Liver (tissue), 3 donors: ENCODE measurements around the gene RHBDF2.

Experiments used
- CTCF ChIP-seq: fragments of 150-350 bp; IDR thresholded peaks from 2 replicates; pipeline ENCODE4 v1.5.1; 2017; ENCODE audit warnings: improper control_type of control experiment, low read depth, low read length; ENCODE audit not compliant: missing input control
- FOXA1 ChIP-seq: IDR thresholded peaks from 2 replicates; pipeline ENCODE4 v1.6.1; 2016; ENCODE audit warnings: antibody characterized with exemption
- RAD21 ChIP-seq, 2 donors: IDR thresholded peaks; 2 replicates each; pipeline ENCODE4 v1.6.1; 2016; ENCODE audit warnings: antibody characterized with exemption in 2 of 2, mild to moderate bottlenecking in 2 of 2
- TF ChIP-seq, protein P1 (sequence below): IDR thresholded peaks from 2 replicates; pipeline ENCODE4 v1.6.1; 2016; ENCODE audit warnings: antibody characterized with exemption
- donor health status: healthy.
- donor health status: healthy.

DNA sequence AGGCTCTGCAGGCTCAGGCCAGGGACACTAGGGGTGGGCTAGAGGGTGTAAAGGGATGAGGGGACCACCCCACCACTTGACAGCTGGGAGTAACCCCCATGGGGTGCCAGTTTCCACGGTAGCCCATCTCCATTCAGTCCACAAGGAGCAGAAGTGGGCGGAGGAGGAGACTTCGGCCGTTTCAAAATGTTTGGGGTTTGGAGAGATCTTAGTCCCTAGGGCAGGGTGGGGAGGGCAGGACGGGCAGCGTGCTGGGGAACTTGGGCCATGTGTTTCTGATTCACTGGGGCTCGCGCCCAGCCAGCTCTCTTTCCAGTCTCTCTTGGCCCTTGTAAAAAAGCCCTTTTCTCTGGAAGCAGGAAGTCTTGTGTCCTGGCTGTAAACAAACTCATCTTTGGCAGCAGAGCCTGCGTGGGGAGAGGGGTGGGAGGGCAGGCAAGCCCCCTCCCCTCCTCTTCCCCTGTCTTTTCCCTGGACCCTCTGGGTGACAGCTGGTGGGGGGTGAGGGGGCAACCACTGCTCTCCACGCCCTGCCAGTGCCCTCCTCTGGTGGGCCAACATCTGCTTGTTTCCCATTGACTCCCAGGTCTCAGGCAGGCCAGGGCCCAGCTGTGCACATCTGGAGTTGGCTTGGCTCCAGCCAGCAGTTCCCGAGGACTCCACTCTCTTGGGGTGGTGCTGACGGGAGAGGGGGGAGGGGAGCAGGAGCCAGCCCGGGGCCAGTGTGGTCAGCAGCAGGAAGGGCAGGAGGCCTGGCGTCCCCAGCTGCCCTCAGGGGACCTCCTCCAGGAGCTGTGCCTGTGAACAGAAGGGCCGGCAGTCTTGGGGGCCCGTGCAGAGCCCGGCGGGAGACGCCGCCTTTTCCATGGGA is 28.2 kb upstream of the RHBDF2 start:
- TF ChIP-seq CTCF (no peak), FOXA1 (no peak), RAD21 (IDR thresholded peaks at IDR 0.05) (no peak)
- TF ChIP-seq, protein P1, sequence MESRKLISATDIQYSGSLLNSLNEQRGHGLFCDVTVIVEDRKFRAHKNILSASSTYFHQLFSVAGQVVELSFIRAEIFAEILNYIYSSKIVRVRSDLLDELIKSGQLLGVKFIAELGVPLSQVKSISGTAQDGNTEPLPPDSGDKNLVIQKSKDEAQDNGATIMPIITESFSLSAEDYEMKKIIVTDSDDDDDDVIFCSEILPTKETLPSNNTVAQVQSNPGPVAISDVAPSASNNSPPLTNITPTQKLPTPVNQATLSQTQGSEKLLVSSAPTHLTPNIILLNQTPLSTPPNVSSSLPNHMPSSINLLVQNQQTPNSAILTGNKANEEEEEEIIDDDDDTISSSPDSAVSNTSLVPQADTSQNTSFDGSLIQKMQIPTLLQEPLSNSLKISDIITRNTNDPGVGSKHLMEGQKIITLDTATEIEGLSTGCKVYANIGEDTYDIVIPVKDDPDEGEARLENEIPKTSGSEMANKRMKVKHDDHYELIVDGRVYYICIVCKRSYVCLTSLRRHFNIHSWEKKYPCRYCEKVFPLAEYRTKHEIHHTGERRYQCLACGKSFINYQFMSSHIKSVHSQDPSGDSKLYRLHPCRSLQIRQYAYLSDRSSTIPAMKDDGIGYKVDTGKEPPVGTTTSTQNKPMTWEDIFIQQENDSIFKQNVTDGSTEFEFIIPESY = no peak
